Karpas-422 (cell line): ENCODE data around the gene MXD4. TPM values are rescaled to one million over a fixed set of nuclear protein-coding genes. Genes with fewer than 3 reads are reported as not detected.

Source experiments
- DNase-seq: peaks from one replicate; pipeline ENCODE4 v3.0.0-alpha.2; 2015
- H2AFZ ChIP-seq: fragments of 200-600 bp; sonication (generic); 2 replicates; pipeline ENCODE4 v1.6.1; 2014; ENCODE audit warnings: antibody characterized with exemption, low read length, mixed read lengths
- H3K27ac ChIP-seq: fragments of 200-600 bp; sonication (generic); 2 replicates; pipeline ENCODE4 v1.5.1; 2014; ENCODE audit warnings: mild to moderate bottlenecking, low read length, moderate library complexity
- H3K27me3 ChIP-seq: fragments of 200-600 bp; sonication (generic); 2 replicates; pipeline ENCODE4 v1.6.1; 2014; ENCODE audit warnings: low read length, mixed read lengths
- H3K36me3 ChIP-seq: fragments of 200-600 bp; sonication (generic); 2 replicates; pipeline ENCODE4 v1.6.1; 2014; ENCODE audit warnings: low read length, mixed read lengths; ENCODE audit not compliant: insufficient read depth
- H3K4me1 ChIP-seq: fragments of 200-600 bp; sonication (generic); 2 replicates; pipeline ENCODE4 v1.6.1; 2014; ENCODE audit warnings: mild to moderate bottlenecking, low read length, mixed read lengths
- H3K4me2 ChIP-seq: fragments of 200-600 bp; sonication (generic); 2 replicates; pipeline ENCODE4 v1.6.1; 2014; ENCODE audit warnings: low read length, low read depth, mild to moderate bottlenecking; ENCODE audit not compliant: poor library complexity, severe bottlenecking
- H3K4me3 ChIP-seq: fragments of 200-600 bp; sonication (generic); 2 replicates; pipeline ENCODE4 v1.5.1; 2014; ENCODE audit warnings: mild to moderate bottlenecking, antibody characterized with exemption, low read length, mixed read lengths
- H3K79me2 ChIP-seq: fragments of 200-600 bp; sonication (generic); 2 replicates; pipeline ENCODE4 v1.6.1; 2014; ENCODE audit warnings: mild to moderate bottlenecking, low read length, mixed read lengths
- H3K9ac ChIP-seq: fragments of 200-600 bp; sonication (generic); 2 replicates; pipeline ENCODE4 v1.6.0; 2014; ENCODE audit warnings: low read length
- H3K9me2 ChIP-seq: fragments of 200-600 bp; sonication (generic), shearing (Covaris generic); replicated peaks from 2 replicates; pipeline ENCODE4 v1.6.0; 2014; ENCODE audit warnings: mild to moderate bottlenecking, low read length, moderate library complexity; ENCODE audit not compliant: insufficient read depth
- H3K9me3 ChIP-seq: fragments of 300-700, 200-600 bp; sonication (generic); 2 replicates; pipeline ENCODE4 v1.6.1; 2014; ENCODE audit warnings: low read length, mixed read lengths
- H4K20me1 ChIP-seq: fragments of 200-600 bp; sonication (generic); 2 replicates; pipeline ENCODE4 v1.6.1; 2014; ENCODE audit warnings: mild to moderate bottlenecking, antibody characterized with exemption, low read length, low read depth; ENCODE audit not compliant: insufficient read depth
- total RNA-seq: library from RNA; depleted of rRNA; stranded (reverse); fragments of >200 nt; shearing (Covaris generic); gene quantifications from 2 replicates; pipeline ENCODE4 v1.2.3, GENCODE V29; 2014; ENCODE audit warnings: low replicate concordance

Gene MXD4
- total RNA-seq, 1 experiment from 2014 or later = 33.2 TPM

DNA sequence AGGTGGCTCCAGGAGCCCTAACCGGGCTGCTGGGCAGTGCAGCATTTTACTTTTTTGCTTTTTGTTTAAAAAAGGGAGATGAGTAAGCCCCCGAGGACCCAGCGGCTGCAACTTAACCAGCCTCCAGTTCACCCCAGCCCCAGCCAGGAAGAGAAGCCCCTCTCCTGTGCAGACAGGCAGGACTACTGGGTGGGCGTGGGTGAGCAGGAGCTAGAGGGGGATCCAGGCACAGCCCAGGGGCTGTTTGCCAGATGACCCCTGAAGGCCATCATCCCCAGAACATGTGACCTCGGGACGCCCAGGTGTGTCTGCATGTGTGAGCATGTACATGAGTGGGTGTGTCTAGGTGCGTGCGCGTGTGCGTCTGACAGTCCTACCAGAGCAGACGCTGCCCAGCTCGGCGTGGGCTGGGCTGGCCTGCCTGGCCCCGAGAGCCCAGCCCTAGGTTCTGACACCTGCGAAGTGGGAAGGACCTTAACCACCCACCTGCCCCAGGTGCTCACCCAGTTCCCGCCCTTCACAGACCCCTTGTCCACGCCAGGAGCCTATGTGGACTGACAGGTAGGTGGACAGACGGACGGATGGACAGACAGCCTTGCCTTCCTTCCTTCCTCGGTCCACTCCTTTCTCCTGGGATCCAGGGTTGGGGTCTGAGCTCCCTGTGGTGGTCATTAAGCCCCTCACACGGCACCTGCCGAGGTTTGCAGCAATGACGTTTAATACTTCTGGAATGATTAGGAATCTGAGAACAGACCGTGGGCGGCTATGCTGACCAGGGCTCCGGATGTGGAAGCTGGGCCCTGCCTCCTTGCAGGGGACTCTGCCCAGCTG lies 12.2 kb downstream of the MXD4 start:
- no peaks in the 10 kb centered on the region for H3K9me2 ChIP-seq
- no peak overlapping the region for H3K4me3 ChIP-seq
- no peaks in the 10 kb centered on the region for H4K20me1 ChIP-seq
- no peak overlapping the region for H3K27ac ChIP-seq
- H3K9ac ChIP-seq = no peak overlapping the region
- H2AFZ ChIP-seq = no peak overlapping the region
- no peaks in the 10 kb centered on the region for H3K79me2 ChIP-seq
- no peak for DNase-seq
- no peaks in the 10 kb centered on the region for H3K36me3 ChIP-seq
- no peaks in the 10 kb centered on the region for H3K9me3 ChIP-seq
- H3K4me2 ChIP-seq = no peak overlapping the region
- H3K27me3 ChIP-seq = no peaks in the 10 kb centered on the region
- peaks cover 5% of the 10 kb centered on the region for H3K4me1 ChIP-seq

DNA sequence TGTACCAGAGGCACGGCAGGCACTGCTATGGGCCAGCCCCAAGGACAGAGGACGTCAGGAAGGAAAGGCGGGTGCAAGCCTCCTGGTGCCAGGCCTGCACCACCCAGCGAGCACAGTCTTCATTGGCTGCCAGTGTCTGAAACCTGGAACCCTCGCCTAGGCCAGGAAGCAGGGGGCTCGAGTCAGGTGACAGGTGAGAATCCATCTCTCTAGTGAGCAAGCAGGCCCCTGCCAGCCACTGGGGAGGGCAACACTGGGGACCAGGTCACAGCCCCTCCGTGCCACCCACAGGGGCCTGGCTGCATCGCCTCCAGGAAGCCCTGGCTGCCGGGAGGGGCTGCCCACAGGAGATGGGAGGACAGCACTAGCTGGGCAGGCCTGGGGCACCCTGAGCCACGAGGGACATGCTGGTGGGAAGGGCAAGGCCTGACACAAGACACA lies 13.1 kb downstream of the MXD4 start:
- no peak overlapping the region for H3K4me3 ChIP-seq
- no peak for DNase-seq
- no peak overlapping the region for H3K27ac ChIP-seq
- no peaks in the 10 kb centered on the region for H3K9me3 ChIP-seq
- no peaks in the 10 kb centered on the region for H3K9me2 ChIP-seq
- H3K9ac ChIP-seq = no peak overlapping the region
- no peak overlapping the region for H3K4me2 ChIP-seq
- no peaks in the 10 kb centered on the region for H4K20me1 ChIP-seq
- peaks cover 14% of the 10 kb centered on the region for H3K4me1 ChIP-seq
- no peaks in the 10 kb centered on the region for H3K36me3 ChIP-seq
- no peak overlapping the region for H2AFZ ChIP-seq
- H3K79me2 ChIP-seq = no peaks in the 10 kb centered on the region
- H3K27me3 ChIP-seq = no peaks in the 10 kb centered on the region

DNA sequence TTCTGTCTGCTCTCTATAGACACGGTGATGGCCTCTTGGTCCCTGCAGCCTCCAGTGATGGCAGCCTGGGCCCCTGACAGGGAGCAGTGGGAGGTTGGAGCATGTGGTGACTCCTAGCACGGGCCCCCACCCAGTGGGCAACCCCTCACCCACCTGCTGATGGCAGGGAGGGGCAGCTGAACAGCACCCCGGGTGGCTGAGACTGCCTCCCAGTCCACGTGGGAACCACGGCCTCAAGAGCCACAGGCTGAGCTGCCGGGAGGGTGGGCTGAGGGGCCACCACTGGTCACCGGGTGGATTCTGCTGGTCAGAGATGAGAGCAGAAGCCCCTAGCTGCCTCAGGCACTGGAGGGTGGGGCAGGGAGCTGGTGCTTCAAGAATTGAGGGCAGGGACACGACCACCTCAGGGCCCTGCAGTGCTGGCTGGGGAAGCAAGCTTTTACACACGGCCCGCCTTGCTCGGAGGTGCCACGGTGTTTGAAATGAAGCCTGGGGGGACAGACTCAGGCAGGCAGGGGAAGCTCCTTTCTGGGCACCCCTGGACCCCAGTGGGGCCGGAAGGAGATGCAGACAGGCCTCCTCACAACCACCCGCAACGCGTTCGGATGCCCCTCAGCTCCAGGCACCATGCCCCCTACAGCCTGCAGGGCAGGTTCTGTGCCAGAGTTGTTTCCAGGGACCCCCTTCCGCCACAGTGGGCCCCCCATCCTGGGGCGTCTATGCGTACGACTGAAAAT lies 13.7 kb downstream of the MXD4 start:
- H3K79me2 ChIP-seq = no peaks in the 10 kb centered on the region
- H3K9me2 ChIP-seq = no peaks in the 10 kb centered on the region
- H2AFZ ChIP-seq = no peak overlapping the region
- DNase-seq = no peak
- H3K9me3 ChIP-seq = no peaks in the 10 kb centered on the region
- H3K27ac ChIP-seq = no peak overlapping the region
- H3K36me3 ChIP-seq = no peaks in the 10 kb centered on the region
- H3K9ac ChIP-seq = no peak overlapping the region
- H3K27me3 ChIP-seq = no peaks in the 10 kb centered on the region
- peaks cover 20% of the 10 kb centered on the region for H3K4me1 ChIP-seq
- no peaks in the 10 kb centered on the region for H4K20me1 ChIP-seq
- H3K4me3 ChIP-seq = no peak overlapping the region
- H3K4me2 ChIP-seq = no peak overlapping the region

DNA sequence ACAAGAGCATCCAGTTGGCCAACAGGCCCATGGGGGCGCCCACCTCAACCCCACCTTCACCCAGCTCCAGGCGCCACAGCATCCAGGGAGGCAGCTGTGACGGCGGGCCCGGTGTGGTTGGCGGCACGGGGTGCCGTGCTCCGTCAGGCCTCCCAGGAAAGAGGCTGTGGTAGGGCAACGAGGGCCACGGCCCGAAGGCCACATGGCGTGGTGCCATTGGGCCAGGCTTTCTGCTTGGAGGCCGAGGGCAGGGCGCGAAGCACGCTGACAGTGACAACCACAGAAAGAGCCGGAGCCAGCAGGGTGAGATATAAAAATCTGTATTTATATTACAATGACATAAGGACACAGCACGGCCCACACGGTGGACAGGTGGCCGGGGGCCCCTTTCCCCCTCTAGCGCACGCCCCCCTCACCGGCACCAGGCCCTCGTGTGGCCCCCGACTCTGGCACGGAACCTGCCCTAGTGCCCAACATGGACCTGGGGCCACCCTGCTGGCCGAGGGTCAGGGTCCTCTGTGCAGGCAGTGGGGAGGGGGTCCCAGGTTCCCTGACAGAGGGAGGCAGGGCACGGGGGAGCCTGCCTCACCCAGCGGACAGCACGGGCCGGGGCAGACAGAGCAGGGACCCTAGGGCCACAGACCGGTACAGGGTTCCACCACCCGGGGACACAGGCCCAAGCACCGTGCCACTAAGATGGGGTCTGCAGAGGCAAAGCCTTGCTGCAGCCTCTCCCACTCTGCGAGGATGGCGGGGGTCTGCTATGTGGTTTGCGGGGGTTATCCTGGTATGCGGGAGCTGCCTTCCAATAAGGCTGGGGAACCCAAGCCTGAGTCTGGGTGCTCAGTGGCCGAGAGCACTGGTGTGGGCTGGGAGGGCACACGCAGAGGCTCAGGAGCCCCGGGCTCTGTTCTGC lies 14.5 kb downstream of the MXD4 start:
- Histone ChIP-seq H3K27me3 (no peaks in the 10 kb centered on the region), H3K9ac (no peak overlapping the region), H3K4me3 (no peak overlapping the region), H3K4me1 (peaks cover 24% of the 10 kb centered on the region), H3K27ac (no peak overlapping the region), H3K9me3 (no peaks in the 10 kb centered on the region), H3K36me3 (no peaks in the 10 kb centered on the region), H4K20me1 (no peaks in the 10 kb centered on the region), H2AFZ (no peak overlapping the region), H3K4me2 (no peak overlapping the region), H3K9me2 (no peaks in the 10 kb centered on the region), H3K79me2 (no peaks in the 10 kb centered on the region)
- DNase-seq = no peak

DNA sequence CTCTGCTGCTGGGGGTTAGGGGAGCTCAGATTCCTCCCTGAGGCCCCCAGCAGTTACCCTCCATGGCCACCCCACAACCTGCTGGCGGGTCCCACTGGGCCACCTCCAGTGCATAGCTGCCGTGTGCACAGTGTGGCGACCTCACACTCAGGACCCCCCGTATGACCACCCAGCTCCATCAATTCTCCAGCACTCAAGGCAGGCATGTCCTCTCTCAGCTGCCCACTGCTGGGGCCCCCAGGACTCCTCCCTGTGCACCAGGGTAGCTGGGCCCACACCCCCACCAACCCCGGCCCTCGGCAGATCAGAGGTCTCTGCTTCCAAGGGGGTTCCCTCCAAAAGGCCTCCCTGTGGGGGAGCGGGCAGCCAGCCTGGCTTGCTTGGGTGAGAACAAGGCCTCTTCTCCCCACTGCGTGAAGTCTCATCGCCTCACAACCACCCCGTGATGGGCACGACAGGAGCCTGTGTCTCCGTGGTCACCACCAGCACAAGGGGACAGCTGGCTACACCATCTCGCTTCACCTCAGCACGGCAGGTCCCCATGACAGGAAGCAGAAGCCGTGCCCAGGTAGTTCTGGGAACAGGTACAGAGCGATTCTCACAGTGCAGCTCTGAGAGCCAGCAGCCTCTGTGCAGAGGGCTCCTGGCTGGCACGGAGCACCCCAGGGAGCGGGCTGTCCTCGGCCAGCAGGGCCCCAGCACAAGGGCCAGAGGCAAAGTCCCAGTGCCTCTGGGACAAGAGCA lies 15.4 kb downstream of the MXD4 start:
- H3K4me1 ChIP-seq = peaks cover 26% of the 10 kb centered on the region
- no peak for DNase-seq
- no peaks in the 10 kb centered on the region for H3K9me2 ChIP-seq
- no peak overlapping the region for H3K4me2 ChIP-seq
- H3K4me3 ChIP-seq = no peak overlapping the region
- no peaks in the 10 kb centered on the region for H3K9me3 ChIP-seq
- H3K9ac ChIP-seq = no peak overlapping the region
- no peaks in the 10 kb centered on the region for H3K36me3 ChIP-seq
- H3K79me2 ChIP-seq = peaks cover 3% of the 10 kb centered on the region
- H2AFZ ChIP-seq = no peak overlapping the region
- H3K27me3 ChIP-seq = no peaks in the 10 kb centered on the region
- H3K27ac ChIP-seq = no peak overlapping the region
- no peaks in the 10 kb centered on the region for H4K20me1 ChIP-seq

DNA sequence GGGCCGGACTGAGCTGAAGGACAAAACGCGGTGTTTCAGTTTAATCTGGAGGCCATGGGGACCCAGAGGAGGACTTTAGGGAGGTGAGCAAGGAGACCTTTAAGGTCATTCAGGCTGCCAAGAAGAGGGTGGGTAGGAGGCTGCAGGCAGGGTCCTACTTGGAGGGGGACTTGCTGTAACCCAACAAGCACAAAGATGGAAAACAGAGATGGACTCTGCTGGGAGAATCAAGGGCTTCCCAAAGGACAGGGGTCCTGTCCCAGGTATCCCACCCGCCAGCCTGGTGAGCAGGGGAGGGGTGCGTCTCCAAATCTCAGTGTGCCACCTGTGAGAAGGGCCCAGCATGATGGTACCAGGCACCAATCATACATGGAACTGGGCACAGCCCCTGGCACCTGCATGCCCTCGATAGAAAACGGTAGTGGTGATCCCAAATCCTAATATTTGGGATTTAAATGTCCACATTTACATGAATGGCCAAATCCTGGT lies 16.1 kb downstream of the MXD4 start:
- Histone ChIP-seq H3K27me3 (no peaks in the 10 kb centered on the region), H3K4me1 (peaks cover 26% of the 10 kb centered on the region), H3K79me2 (peaks cover 10% of the 10 kb centered on the region), H2AFZ (no peak overlapping the region), H3K9me3 (no peaks in the 10 kb centered on the region), H3K4me2 (no peak overlapping the region), H3K4me3 (no peak overlapping the region), H3K27ac (no peak overlapping the region), H3K9ac (no peak overlapping the region), H3K36me3 (no peaks in the 10 kb centered on the region), H4K20me1 (peaks cover 6% of the 10 kb centered on the region; the same call in 1 of the 2 replicates), H3K9me2 (no peaks in the 10 kb centered on the region)
- no peak for DNase-seq

DNA sequence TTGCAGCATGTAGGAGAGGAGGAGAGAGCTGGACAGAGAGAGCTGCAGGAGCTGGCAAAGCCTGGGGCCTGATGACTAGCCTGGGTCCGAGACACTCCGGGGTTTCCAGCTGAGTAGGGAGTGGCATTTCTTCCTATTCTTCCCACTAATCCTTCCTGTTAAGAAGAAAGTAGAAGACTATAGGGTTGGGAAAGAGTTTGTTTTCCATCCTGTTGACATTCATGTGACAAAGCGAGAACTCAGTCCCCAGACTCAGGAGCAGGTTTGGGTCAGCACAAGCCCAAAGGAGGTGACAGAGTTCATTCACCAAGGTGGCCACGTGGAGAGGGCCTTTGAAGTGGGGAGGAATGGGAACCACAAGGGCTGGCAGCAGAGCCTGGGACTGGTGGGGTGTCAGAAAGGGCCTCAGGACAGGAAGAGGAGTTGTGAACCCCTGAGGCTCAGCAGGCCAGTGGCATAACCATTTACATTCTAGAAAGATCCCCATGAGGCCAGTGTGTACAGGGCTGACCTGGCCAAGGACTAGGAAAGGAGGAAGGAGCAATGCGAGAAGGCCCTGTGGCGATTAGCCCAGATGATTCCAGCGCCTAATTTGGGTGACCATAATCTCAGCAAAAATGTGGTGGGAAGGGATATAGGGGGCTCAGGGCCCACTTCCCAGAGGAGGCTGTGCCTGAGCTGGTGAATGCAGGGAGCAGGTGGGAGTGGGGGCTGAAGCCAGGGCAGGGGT lies 16.7 kb downstream of the MXD4 start:
- Histone ChIP-seq H3K9me3 (no peaks in the 10 kb centered on the region), H3K9me2 (no peaks in the 10 kb centered on the region), H3K36me3 (no peaks in the 10 kb centered on the region), H4K20me1 (peaks cover 11% of the 10 kb centered on the region; the same call in 1 of the 2 replicates), H3K4me3 (no peak overlapping the region), H2AFZ (no peak overlapping the region), H3K4me2 (no peak overlapping the region), H3K9ac (no peak overlapping the region), H3K27me3 (no peaks in the 10 kb centered on the region), H3K27ac (peak overlapping the region; percentile 61; the same call in 1 of the 2 replicates), H3K79me2 (peaks cover 16% of the 10 kb centered on the region), H3K4me1 (peaks cover 32% of the 10 kb centered on the region)
- no peak for DNase-seq
